ENCODE data around the gene SCMH1. TPM values are rescaled to one million over a fixed set of nuclear protein-coding genes. Genes with fewer than 3 reads are reported as not detected.

Gene SCMH1
- total RNA-seq, 1 donor from 2014 or later = 36.7 TPM

GRCh38 chr1:41045740-41046139 is 196.4 kb downstream of the SCMH1 start:
- Mint-ChIP-seq H3K4me3 (no peak overlapping the region), H3K27ac (no peak overlapping the region), H3K9me3 (no peaks in the 10 kb centered on the region), H3K27me3 (no peaks in the 10 kb centered on the region), H3K36me3 (peaks cover 44% of the 10 kb centered on the region), H3K4me1 (ENCODE audit: unreplicated experiment) (peaks cover 6% of the 10 kb centered on the region)
- DNase-seq (ENCODE audit: extremely low spot score, unreplicated experiment) = no peak
- TF ChIP-seq, protein P1, sequence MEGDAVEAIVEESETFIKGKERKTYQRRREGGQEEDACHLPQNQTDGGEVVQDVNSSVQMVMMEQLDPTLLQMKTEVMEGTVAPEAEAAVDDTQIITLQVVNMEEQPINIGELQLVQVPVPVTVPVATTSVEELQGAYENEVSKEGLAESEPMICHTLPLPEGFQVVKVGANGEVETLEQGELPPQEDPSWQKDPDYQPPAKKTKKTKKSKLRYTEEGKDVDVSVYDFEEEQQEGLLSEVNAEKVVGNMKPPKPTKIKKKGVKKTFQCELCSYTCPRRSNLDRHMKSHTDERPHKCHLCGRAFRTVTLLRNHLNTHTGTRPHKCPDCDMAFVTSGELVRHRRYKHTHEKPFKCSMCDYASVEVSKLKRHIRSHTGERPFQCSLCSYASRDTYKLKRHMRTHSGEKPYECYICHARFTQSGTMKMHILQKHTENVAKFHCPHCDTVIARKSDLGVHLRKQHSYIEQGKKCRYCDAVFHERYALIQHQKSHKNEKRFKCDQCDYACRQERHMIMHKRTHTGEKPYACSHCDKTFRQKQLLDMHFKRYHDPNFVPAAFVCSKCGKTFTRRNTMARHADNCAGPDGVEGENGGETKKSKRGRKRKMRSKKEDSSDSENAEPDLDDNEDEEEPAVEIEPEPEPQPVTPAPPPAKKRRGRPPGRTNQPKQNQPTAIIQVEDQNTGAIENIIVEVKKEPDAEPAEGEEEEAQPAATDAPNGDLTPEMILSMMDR (conservative IDR thresholded peaks at IDR 0.05) = no peak

- Mint-ChIP-seq H3K9me3 (no peaks in the 10 kb centered on the region), H3K4me3 (no peak overlapping the region), H3K4me1 (ENCODE audit: unreplicated experiment) (peaks cover 6% of the 10 kb centered on the region), H3K36me3 (peaks cover 37% of the 10 kb centered on the region), H3K27me3 (no peaks in the 10 kb centered on the region), H3K27ac (peak overlapping the region; percentile 14)
- DNase-seq (ENCODE audit: extremely low spot score, unreplicated experiment) = no peak
- TF ChIP-seq, protein P1 (conservative IDR thresholded peaks at IDR 0.05) = no peak
Observed at GRCh38 chr1:41044187-41044586, 197.9 kb downstream of the SCMH1 start.

DNA sequence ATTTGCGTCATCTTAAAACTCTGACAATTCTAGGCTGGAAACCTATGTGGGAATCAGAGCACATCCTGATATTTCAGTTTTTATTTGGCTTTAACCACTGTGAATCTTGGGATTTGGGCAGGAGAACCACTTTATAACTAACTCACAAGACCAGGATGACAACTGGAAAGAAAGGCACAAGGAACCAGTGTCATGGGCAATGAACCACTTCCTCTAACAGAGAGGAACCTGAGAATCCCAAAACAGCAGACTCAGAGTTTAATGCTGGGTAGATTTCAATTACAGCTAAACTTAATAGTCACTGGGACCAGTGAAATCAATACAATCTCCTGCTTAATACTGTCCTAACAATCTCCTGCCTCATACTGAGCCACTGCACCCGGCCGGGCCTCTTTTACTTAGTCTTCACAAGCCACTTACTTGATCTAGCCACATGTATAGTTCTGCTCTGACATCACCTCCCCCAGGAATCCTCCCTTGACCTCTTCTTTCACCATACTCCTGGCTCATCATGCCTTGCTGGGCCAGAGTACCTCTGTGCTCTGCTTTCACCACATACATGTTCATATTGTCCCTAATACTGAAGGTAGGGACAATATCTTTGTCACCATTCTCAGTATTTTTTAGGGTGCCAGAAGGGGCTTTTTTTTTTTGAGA is 200.4 kb downstream of the SCMH1 start:
- H3K9me3 Mint-ChIP-seq = no peaks in the 10 kb centered on the region
- H3K4me1 Mint-ChIP-seq (ENCODE audit: unreplicated experiment) = peaks cover 6% of the 10 kb centered on the region
- no peaks in the 10 kb centered on the region for H3K27me3 Mint-ChIP-seq
- H3K36me3 Mint-ChIP-seq = peaks cover 29% of the 10 kb centered on the region
- TF ChIP-seq, protein P1 (conservative IDR thresholded peaks at IDR 0.05) = no peak
- no peak for DNase-seq (ENCODE audit: extremely low spot score, unreplicated experiment)
- no peak overlapping the region for H3K27ac Mint-ChIP-seq
- no peak overlapping the region for H3K4me3 Mint-ChIP-seq

DNA sequence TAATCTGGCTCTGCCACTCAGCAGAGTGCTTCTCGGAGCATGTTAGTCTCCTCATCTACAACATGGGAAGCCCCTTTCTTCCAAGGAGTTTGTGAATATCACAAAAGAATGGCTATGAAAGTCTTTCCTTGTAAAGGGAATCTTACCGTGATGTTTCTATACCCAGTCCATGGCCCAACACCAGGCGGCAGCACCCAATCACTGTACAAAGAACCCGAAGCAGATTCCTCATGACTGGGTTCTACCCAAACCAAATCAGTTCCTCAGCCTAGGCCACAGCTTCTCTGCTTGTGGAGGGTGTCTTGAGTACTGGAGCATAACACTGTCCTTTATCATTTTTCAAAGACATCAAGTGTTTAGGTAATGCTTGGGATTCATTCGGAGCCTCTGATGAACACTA is 204.0 kb downstream of the SCMH1 start:
- Mint-ChIP-seq H3K9me3 (no peaks in the 10 kb centered on the region), H3K27me3 (no peaks in the 10 kb centered on the region), H3K4me3 (no peak overlapping the region), H3K27ac (no peak overlapping the region), H3K4me1 (ENCODE audit: unreplicated experiment) (no peaks in the 10 kb centered on the region), H3K36me3 (peaks cover 17% of the 10 kb centered on the region)
- TF ChIP-seq, protein P1 (conservative IDR thresholded peaks at IDR 0.05) = no peak
- no peak for DNase-seq (ENCODE audit: extremely low spot score, unreplicated experiment)

DNA sequence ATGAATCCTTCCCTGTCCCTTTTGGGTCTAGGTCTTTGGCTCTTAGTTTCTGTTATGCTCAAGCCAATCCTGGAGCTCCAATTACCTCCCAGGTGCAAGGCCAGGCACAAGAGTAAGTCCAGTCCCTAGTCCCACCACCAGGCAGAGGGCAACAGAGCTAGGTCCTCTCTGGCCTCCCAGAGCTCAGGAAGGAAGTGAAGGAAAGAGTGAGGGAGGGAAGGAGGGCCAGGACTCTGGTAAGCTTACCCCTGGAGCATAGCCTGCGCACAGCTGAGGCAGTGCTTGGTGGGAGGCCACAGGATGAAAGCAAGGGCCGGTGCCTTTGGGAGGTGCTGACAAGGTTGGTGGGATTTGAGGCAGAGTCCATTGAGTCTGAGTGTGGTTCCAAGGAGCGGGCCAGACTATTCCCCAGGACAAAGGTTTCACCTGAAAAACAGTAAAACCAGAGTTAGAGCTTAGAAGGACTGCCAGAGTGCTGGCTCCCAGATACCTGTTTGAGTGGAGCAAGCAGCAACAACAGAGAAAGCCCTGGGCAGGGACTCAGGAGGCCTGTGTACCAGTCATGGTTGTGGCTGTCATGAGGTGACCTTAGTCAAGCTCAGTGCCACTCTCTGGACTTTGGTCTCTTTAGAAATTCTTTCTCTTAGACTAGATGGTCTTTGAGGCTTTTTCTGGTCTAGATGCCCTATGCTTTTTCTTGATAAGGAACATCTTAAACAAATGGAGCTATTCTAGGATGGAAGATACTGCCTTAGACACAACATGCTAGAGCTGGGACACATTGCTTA is 204.8 kb downstream of the SCMH1 start:
- Mint-ChIP-seq H3K4me1 (ENCODE audit: unreplicated experiment) (no peaks in the 10 kb centered on the region), H3K9me3 (no peaks in the 10 kb centered on the region), H3K4me3 (no peak overlapping the region), H3K27ac (no peak overlapping the region), H3K27me3 (no peaks in the 10 kb centered on the region), H3K36me3 (peaks cover 16% of the 10 kb centered on the region)
- no peak for DNase-seq (ENCODE audit: extremely low spot score, unreplicated experiment)
- TF ChIP-seq, protein P1 (conservative IDR thresholded peaks at IDR 0.05) = no peak

Measured in type B pancreatic cell (in vitro differentiated cells).